Non-pigmented ciliary epithelial cell (primary cell): ENCODE data around the gene TMTC2.
A peak's percentile ranks its signal among the peaks of the same experiment; 100 is the strongest.
"Not testable (repeated sequence)": the region's sequence is repeated elsewhere in the genome, so short reads cannot be mapped to it uniquely, and the experiment has no call there.

Source experiments
- DNase-seq: peaks from one replicate; pipeline ENCODE4 v3.0.0-alpha.2; 2010; ENCODE audit warnings: low read depth

TMTC2 gene

DNA sequence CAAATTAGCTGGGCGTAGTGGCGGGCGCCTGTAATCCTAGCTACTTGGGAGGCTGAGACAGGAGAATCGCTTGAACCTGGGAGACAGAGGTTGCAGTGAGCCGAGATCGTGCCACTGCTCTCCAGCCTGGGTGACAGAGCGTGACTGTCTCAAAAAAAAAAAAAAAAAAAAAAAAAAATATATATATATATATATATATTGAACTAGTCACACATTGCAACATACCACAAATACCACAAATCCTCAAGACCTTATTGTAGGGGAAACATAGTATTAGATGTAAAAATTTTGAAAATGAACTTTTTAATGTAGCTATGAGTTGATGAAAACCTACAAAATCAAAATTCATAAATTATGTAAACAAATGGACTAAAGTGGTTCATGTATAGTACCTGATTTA lies 158.4 kb downstream of the TMTC2 start:
- not testable (repeated sequence) for DNase-seq

GRCh38 chr12:82848845-82849244 lies 162.1 kb downstream of the TMTC2 start:
- no peak for DNase-seq

DNA sequence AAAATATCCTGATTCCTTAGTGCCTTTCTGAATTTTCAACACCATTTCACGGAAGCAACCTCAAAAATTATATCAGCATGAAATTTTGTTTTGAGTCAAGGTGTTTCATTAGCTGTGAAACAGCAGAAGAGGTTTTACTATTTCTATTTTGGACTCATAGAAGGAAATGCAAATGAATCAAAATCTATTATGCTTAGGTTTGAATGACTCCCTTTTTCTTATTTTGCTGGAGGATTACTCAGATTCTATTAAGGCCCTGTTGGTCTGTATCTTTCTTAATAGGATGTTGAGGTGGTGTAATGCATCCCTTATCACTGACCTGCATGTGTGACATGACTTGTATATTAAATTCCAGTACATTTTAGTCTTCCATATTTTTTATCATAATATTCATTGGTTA lies 165.8 kb downstream of the TMTC2 start:
- DNase-seq: no peak

DNA sequence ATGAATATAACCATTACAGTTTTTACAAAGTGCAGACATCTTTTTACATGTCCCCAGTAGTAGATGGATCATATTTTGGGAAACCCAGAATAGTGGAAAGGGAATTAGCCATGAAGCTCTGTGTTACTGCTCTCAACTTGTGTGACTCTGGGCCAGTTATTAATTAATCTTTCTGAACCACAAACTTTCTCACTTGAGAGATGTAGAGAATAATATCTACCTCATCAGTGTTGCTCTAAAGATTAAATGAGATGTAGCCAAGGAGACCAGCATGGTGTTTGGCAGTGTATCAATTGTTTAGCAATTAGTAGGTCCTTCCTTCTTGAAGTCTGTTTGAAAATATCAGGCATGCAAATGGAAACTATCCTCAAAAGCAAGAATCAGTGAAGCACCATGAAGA lies 169.2 kb downstream of the TMTC2 start:
- no peak for DNase-seq

- DNase-seq: no peak
Measured at GRCh38 chr12:82857276-82857675, 170.6 kb downstream of the TMTC2 start.

DNA sequence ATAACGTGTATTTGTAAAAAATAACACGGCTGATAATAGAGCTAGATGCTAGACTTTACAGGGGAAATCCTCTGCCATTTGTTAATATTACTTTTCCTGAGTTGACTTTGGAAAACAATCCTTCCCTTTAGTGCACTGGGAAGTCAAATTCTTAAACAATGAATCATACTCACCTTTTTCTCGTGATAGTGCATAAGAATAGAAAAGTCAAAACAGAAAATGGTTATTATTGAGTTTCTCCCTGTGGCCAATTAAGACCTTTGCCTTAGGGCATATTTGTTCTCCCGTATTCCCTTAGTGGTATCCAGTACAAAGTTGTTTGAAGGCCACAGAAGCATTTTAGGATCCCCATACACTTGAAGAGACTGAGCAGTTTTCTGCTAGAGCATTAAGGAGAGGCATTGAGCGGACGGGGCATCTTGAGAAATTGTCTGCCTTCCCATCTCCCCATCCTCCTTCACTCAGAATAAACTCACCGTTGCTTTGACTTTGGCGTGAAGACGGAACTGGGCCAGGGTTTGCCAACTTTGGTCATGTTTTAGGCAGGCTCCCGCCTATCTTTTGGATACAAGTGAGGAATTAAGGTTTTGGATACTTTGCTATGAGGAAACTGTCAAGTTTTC lies 171.3 kb downstream of the TMTC2 start:
- no peak for DNase-seq

GRCh38 chr12:82858534-82858917 lies 171.8 kb downstream of the TMTC2 start:
- no peak for DNase-seq

DNA sequence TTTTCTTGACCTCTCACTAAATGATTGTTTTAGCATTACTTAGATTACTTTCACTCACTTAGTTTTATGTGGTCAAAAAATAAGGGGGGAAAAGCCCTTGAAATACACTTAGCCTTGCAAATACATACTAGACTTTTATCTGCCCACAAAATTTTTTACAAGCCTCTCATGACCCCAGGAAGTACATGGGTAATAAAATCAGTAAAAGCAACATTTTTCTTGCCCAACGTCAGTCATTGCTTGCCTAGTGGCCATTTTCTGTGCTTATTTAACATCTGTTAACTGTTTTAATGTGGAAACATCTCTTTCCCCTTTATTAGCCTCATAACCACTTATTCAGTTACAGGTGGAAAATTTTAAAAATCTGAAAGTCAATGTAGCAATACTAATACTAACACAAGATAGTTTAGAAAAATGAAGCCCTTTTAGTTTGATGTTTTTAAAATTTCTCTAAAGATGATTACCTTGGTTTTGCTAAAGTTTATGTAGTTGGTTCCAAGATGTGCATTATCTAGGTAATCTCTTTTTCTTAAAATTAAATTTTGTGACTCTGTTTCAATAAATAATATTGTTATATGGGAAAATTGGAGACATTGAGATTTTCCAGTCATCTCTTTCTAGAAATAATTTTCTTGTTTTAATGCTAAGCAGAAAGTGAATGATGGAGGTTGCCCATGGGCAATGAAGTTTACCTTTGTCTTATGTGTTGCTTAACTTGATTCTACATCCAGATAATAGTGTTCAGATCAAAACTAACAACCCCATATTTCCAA lies 175.5 kb downstream of the TMTC2 start:
- peak; percentile 35 for DNase-seq

DNA sequence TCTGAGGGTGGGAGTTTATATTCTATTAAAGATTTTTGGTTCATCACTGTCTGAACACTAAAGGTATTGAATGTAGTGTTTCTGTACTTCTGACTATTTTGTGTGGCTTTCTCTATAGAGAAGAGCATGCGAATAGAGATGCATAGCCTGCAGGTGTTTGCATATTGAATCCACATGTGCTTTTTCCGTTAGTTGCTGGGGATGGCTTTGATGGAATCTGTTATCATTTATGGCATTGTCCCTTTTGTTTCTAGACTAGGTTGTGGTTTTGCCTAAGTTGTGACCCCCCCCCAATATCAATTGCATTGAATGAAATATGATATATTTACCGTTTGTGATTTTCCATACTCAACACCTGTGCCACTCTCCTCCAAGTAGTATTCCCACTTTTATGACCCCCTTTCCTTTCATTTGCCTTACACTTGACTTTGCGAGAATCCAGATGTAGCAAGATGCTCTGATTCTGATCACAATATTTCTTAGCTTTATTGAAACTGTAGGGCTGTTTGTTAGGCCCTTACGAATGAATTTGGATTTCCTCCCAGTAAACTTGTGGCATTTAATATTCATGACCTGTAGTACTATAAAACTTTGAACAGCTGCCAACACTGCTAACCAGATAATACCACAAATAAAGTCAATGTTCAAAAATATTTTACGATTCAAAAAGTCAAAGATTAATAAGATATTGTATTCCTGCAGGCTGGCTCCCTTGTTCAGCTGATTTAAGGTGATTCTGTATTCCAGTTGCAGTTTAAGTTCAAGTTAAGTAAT lies 176.4 kb downstream of the TMTC2 start:
- DNase-seq: no peak

DNA sequence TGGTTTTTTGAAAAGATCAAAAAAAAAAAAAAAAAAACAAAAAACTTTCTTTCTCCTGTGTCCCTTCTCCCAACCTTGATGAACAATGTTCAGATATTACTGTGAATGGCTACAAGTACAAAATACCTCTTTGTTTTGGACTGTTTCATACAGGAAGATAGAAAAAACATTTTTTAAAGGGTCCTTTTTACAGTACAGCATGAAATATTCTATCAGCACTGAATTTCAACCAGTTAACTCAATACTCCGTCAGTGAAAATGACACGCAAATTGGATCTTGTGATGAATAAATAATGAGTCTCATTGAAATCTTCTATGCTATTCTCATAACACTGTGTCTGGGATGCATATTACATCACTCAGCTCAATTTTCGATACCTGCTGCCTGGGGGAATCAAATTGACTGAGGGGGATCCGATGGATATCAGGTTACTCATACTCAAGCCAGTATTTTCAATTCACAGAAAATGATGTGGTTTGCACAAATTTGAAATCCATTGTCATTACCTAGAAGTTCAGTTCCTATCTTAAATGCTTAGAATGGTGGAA lies 179.6 kb downstream of the TMTC2 start:
- DNase-seq: no peak

- DNase-seq: no peak
Measured at GRCh38 chr12:82866946-82867345, 180.2 kb downstream of the TMTC2 start.

DNA sequence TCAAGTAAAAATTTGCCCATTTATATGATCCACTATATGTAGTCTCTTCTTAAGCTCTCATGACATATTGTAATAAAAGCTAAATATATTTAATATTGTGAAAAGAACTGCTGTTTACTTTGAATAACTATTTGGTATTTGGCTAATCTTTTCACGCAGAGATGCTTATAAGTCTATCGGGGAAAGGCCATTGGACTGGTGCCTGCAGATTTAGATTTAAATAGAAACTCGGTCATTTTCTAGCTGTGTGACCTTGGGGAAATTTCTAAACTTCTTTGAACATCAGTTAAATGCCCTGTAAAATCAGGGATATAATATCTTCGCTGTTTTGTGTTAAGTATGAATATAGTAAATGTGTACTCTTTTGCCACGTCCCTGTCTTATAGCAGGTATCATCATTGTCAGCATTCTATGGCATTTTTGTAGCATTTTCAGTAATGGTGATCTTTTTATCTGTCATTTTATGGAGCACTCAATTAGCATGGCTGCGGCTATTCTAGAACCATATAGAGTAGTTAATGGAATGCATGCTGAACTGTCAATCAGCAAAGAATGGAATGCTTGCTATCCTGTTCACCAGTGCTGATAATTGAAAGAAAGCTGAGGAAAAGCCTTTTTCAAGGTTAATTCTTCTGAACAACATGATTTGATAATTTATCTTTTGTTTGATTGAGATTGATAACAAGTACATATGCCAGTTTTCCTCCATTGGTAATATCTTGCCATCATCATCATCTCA lies 181.2 kb downstream of the TMTC2 start:
- DNase-seq: no peak

DNA sequence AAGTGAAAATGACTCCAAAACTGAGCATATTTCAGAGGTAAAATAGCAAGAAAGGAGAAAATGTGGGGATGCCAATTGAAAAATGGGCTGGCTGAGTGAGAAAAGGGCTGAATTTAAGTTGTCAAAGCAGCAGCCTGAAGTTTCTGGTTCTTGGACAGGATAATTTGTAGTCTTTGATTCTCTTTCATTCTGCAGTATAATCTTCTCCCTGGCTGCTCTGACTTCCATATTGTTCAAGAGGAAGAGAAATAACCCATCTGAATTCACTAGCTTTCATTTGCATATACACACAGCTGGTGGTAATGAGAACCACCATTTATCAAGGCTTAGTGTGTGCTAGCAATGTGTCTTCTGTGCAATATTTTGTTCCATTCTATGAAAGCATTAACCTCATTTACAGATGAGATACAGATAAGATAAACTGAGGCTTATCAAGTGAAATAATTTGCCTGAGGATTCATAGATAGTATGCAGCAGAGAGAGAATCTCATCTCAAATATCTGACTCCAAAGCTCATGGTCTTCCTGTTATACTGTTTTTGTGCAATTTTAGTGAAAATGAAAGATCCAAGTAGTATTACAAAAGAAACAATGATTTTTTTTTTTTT lies 184.2 kb downstream of the TMTC2 start:
- DNase-seq: no peak

- no peak for DNase-seq
Measured at GRCh38 chr12:82872088-82872487, 185.4 kb downstream of the TMTC2 start.

DNA sequence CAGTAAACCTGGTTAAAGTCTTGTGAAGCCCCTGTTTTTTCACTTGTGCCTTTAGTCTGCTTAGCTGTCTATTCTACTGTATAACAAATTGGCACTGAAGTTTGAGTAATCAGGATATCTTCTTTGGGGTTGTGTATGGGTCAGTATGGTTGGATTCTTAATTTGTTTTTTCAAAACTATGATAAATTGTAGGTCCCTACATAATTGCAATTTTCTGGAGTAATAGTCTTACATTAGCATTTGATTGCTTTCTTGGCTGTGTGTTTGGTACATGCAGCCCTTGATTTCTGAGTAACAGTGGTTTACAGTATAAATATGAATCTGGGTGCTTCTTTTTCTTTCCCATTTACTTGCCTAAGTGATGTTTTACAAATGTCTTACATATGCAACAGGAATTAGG lies 186.6 kb downstream of the TMTC2 start:
- no peak for DNase-seq

- DNase-seq: no peak
Measured at GRCh38 chr12:82873951-82874350, 187.2 kb downstream of the TMTC2 start.

DNA sequence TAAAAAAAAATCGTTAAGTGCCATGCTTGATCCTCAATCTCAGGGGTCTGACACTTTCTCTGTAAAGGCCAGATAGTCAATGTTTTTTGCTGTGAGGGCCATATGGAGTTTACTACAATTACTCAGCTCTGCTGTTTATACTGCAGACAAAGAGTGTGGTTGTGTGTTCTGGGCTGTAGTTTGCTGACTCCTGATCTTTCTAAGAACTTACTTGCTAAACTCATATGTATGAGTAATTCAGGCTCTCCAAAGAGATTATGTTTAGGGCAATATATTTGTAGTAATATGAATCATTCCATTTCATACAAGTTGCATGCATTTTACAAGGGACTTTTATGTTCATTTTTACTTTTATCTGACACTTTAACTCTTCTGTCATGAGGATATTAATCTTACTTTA lies 188.2 kb downstream of the TMTC2 start:
- peak; percentile 49 for DNase-seq

- no peak for DNase-seq
Measured at GRCh38 chr12:82876075-82876474, 189.4 kb downstream of the TMTC2 start.

GRCh38 chr12:82877963-82878362 lies 191.3 kb downstream of the TMTC2 start:
- DNase-seq: no peak

DNA sequence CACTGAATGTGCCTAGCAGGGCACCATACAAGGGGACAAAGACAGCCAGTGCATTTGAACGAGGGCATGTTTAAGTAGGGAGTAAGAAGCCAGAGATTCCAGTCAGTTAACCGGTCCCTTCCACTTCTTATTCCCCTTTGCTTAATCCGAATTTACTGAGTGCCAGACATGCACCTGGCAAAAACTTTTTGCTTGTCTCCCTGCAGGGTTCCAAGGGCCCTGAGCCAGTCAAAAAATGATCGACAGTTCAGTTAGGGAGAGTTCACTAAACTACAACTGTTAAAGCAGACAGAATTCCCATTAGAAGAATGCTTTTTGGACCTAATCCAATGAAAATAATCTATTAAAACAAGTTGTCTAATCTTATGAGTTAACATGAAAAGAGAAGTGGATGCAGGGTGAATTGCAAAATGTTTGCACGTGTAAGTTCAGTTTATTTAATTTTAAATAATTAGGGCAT lies 193.8 kb downstream of the TMTC2 start:
- no peak for DNase-seq
